HepG2 (cell line): ENCODE results near the gene HNRNPUL1. TPM values are rescaled to one million over a fixed set of nuclear protein-coding genes. Genes with fewer than 3 reads are reported as not detected.
A peak's percentile ranks its signal among the peaks of the same experiment; 100 is the strongest.

Experiments
- CBX5 ChIP-seq: sonication (generic); formaldehyde crosslinking; IDR thresholded peaks from 2 replicates; pipeline ENCODE4 v1.4.0; 2020; ENCODE audit warnings: missing genetic modification reagents, borderline replicate concordance
- FOXA1 ChIP-seq, 2 experiments: fragments of 450-650 bp in 1 of 2; sonication (generic) in 1 of 2; formaldehyde crosslinking in 1 of 2; IDR thresholded peaks; 2 replicates each; pipeline versions ENCODE4 v1.4.0 to v1.6.1; 2016 to 2020; ENCODE audit warnings: missing genetic modification reagents in 1 of 2
- FOXO1 ChIP-seq: sonication (generic); formaldehyde crosslinking; IDR thresholded peaks from 2 replicates; pipeline ENCODE4 v1.4.0; 2020; ENCODE audit warnings: missing genetic modification reagents
- MXI1 ChIP-seq: IDR thresholded peaks from 3 replicates; pipeline ENCODE4 v1.6.1; 2012; ENCODE audit warnings: low read depth, low read length, inconsistent platforms, borderline replicate concordance
- NR1H2 ChIP-seq: sonication (generic); formaldehyde crosslinking; IDR thresholded peaks from 2 replicates; pipeline ENCODE4 v1.8.1; 2022; ENCODE audit warnings: low read depth, missing genetic modification reagents, borderline replicate concordance
- NR3C1 ChIP-seq: sonication (generic); formaldehyde crosslinking; IDR thresholded peaks from 2 replicates; pipeline ENCODE4 v1.4.0; 2020; ENCODE audit warnings: missing genetic modification reagents
- TAF15 ChIP-seq: fragments of 200-400 bp; formaldehyde crosslinking; IDR thresholded peaks from one replicate; pipeline ENCODE4 v1.6.1; 2018; ENCODE audit warnings: mild to moderate bottlenecking, low read depth, low read length; ENCODE audit not compliant: poor library complexity, severe bottlenecking
- TCF7 ChIP-seq: sonication (generic); IDR thresholded peaks from 2 replicates; pipeline ENCODE4 v1.6.1; 2016; ENCODE audit warnings: antibody characterized with exemption, low read depth
- YY1 ChIP-seq: IDR thresholded peaks from 2 replicates; pipeline ENCODE4 v1.6.1; 2011; ENCODE audit warnings: low read length, low read depth, moderate library complexity, mild to moderate bottlenecking; ENCODE audit not compliant: insufficient read depth, insufficient replicate concordance
- ZBTB20 ChIP-seq: sonication (generic); formaldehyde crosslinking; IDR thresholded peaks from 2 replicates; pipeline ENCODE4 v1.8.1; 2023; ENCODE audit warnings: missing genetic modification reagents, low read depth, mild to moderate bottlenecking, borderline replicate concordance
- ZFX ChIP-seq: sonication (generic); formaldehyde crosslinking; IDR thresholded peaks from 2 replicates; pipeline ENCODE4 v1.4.0; 2020; ENCODE audit warnings: mild to moderate bottlenecking, low read depth, missing genetic modification reagents, moderate library complexity
- ZNF678 ChIP-seq: sonication (generic); formaldehyde crosslinking; IDR thresholded peaks from 2 replicates; pipeline ENCODE4 v1.4.0; 2020; ENCODE audit warnings: mild to moderate bottlenecking, missing genetic modification reagents
- ZNF781 ChIP-seq: sonication (generic); formaldehyde crosslinking; IDR thresholded peaks from 2 replicates; pipeline ENCODE4 v1.5.1; 2020; ENCODE audit warnings: borderline replicate concordance, mild to moderate bottlenecking, missing genetic modification reagents; ENCODE audit errors: not compliant biosample characterization
- polyA plus RNA-seq, 8 experiments: library from polyadenylated mRNA; depleted of rRNA in 3 of 8; stranded (reverse) in 7 of 8; unstranded in 1 of 8; fragments of >200 nt; fragmentation: Illumina TruSeq in 4 of 8; extraction: Trizol in 4 of 8; gene quantifications; 2 replicates each; pipeline versions ENCODE4 v1.2.1 to v1.2.3, GENCODE V29; 2011 to 2016; ENCODE audit warnings: low read depth in 4 of 8, missing spikeins in 1 of 8, mixed read lengths in 1 of 8; ENCODE audit not compliant: insufficient read depth in 1 of 8
- total RNA-seq, 5 experiments: library from RNA; depleted of rRNA; stranded (reverse); fragments of >200 nt; fragmentation: Illumina TruSeq; extraction: Trizol; gene quantifications; 2 replicates each; pipeline ENCODE4 v1.2.3, GENCODE V29; 2016; ENCODE audit warnings: low read depth in 1 of 5
- TF ChIP-seq, protein P1 (sequence below): sonication (generic); formaldehyde crosslinking; conservative IDR thresholded peaks from 2 replicates; pipeline ENCODE4 v1.8.0; 2022; ENCODE audit warnings: mild to moderate bottlenecking, moderate library complexity, missing genetic modification reagents
- TF ChIP-seq, protein P2 (sequence below): sonication (generic); formaldehyde crosslinking; conservative IDR thresholded peaks from 2 replicates; pipeline ENCODE4 v1.4.0; 2020; ENCODE audit warnings: mild to moderate bottlenecking, missing genetic modification reagents, moderate library complexity
- TF ChIP-seq, protein P3 (sequence below): sonication (generic); formaldehyde crosslinking; IDR thresholded peaks from 2 replicates; pipeline ENCODE4 v1.4.0; 2020; ENCODE audit warnings: missing genetic modification reagents
- TF ChIP-seq, protein P4 (sequence below): sonication (generic); formaldehyde crosslinking; IDR thresholded peaks from 2 replicates; pipeline ENCODE4 v1.8.0; 2022; ENCODE audit warnings: missing genetic modification reagents, mild to moderate bottlenecking, inconsistent platforms, borderline replicate concordance
- TF ChIP-seq, protein P5 (sequence below): sonication (generic); formaldehyde crosslinking; IDR thresholded peaks from 2 replicates; pipeline ENCODE4 v1.8.1; 2023; ENCODE audit warnings: mild to moderate bottlenecking, missing genetic modification reagents

The HNRNPUL1 gene
- total and polyA plus RNA-seq, 2 of the 13 experiments (the other 11 are each of a cell fraction or from before 2014, with no cell fraction given), result 30.9 to 81.7 TPM

DNA sequence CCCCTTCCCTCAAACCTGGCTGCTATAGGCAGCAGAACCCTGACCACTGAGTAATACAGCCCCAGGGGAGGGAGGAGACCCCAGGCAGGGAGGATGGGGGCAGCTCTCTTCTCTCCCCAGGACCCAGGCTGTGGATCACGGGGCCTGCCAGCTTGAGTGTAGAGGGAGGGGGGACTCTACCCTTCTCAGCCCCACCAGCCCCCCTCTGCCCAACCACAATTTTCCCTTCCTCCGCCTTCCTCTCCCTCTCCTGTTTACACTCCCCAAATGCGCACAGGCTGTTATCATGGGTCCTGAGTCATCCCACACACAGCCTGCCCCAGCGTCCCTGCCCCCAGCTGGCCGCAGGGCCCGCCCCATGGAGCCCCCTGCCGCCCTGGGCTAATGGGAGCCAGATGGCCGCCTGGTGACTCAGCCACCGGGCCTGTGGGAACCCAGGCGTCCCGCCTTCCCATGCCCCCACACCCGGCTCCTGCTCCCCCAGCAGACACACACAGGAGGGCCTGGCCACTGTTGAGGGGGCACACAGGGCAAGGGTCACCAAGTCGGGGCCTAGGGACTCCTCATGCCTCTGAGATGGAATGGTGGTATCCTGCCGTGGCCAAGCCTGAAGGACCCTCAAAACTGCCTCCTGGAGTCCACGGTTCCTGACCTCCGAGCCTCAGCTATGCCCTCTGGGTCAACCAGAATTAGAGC lies 59.4 kb downstream of the HNRNPUL1 start (continued):
- TF ChIP-seq YY1 (peak; percentile 70), ZBTB20 (CRISPR knock-in tag) (0 out of 2 replicates have a peak, but pooled peaks have one; percentile 17), ZNF781 (CRISPR knock-in tag) (no peak), CBX5 (CRISPR knock-in tag) (0 out of 2 replicates have a peak, but pooled peaks have one; percentile 16), NR1H2 (no peak), ZFX (peak; percentile 35; the same call in 1 of the 2 replicates), FOXO1 (CRISPR knock-in tag) (peak; percentile 87), NR3C1 (no peak), TCF7 (0 out of 2 replicates have a peak, but pooled peaks have one; percentile 11), TAF15 (no peak), ZNF678 (CRISPR knock-in tag) (no peak), FOXA1 (IDR thresholded peaks at IDR 0.05) (peak; percentile 57; the same call in 1 of the 2 replicates), FOXA1 (CRISPR knock-in tag; IDR thresholded peaks at IDR 0.05) (peak; percentile 92), MXI1 (peak; percentile 76; the same call in 1 of the 3 replicates)
- TF ChIP-seq, protein P1, sequence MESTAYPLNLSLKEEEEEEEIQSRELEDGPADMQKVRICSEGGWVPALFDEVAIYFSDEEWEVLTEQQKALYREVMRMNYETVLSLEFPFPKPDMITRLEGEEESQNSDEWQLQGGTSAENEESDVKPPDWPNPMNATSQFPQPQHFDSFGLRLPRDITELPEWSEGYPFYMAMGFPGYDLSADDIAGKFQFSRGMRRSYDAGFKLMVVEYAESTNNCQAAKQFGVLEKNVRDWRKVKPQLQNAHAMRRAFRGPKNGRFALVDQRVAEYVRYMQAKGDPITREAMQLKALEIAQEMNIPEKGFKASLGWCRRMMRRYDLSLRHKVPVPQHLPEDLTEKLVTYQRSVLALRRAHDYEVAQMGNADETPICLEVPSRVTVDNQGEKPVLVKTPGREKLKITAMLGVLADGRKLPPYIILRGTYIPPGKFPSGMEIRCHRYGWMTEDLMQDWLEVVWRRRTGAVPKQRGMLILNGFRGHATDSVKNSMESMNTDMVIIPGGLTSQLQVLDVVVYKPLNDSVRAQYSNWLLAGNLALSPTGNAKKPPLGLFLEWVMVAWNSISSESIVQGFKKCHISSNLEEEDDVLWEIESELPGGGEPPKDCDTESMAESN (CRISPR knock-in tag), result 0 out of 2 replicates have a peak, but pooled peaks have one; percentile 57
- TF ChIP-seq, protein P2, sequence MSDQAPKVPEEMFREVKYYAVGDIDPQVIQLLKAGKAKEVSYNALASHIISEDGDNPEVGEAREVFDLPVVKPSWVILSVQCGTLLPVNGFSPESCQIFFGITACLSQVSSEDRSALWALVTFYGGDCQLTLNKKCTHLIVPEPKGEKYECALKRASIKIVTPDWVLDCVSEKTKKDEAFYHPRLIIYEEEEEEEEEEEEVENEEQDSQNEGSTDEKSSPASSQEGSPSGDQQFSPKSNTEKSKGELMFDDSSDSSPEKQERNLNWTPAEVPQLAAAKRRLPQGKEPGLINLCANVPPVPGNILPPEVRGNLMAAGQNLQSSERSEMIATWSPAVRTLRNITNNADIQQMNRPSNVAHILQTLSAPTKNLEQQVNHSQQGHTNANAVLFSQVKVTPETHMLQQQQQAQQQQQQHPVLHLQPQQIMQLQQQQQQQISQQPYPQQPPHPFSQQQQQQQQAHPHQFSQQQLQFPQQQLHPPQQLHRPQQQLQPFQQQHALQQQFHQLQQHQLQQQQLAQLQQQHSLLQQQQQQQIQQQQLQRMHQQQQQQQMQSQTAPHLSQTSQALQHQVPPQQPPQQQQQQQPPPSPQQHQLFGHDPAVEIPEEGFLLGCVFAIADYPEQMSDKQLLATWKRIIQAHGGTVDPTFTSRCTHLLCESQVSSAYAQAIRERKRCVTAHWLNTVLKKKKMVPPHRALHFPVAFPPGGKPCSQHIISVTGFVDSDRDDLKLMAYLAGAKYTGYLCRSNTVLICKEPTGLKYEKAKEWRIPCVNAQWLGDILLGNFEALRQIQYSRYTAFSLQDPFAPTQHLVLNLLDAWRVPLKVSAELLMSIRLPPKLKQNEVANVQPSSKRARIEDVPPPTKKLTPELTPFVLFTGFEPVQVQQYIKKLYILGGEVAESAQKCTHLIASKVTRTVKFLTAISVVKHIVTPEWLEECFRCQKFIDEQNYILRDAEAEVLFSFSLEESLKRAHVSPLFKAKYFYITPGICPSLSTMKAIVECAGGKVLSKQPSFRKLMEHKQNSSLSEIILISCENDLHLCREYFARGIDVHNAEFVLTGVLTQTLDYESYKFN (CRISPR knock-in tag), result peak; percentile 53
- TF ChIP-seq, protein P3, sequence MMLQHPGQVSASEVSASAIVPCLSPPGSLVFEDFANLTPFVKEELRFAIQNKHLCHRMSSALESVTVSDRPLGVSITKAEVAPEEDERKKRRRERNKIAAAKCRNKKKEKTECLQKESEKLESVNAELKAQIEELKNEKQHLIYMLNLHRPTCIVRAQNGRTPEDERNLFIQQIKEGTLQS (CRISPR knock-in tag), result peak; percentile 88
- TF ChIP-seq, protein P4, sequence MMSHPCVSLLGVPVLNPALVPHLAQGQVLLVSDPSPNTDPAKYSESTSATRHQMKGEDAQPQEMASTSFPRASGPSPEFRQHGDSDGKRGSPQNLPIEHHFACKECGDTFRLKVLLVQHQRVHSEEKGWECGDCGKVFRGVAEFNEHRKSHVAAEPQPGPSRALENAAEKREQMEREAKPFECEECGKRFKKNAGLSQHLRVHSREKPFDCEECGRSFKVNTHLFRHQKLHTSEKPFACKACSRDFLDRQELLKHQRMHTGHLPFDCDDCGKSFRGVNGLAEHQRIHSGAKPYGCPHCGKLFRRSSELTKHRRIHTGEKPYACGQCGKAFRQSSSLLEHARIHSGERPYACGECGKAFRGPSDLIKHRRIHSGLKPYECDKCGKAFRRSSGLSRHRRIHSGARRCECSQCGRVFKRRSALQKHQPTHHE (CRISPR knock-in tag), result no peak
- TF ChIP-seq, protein P5, sequence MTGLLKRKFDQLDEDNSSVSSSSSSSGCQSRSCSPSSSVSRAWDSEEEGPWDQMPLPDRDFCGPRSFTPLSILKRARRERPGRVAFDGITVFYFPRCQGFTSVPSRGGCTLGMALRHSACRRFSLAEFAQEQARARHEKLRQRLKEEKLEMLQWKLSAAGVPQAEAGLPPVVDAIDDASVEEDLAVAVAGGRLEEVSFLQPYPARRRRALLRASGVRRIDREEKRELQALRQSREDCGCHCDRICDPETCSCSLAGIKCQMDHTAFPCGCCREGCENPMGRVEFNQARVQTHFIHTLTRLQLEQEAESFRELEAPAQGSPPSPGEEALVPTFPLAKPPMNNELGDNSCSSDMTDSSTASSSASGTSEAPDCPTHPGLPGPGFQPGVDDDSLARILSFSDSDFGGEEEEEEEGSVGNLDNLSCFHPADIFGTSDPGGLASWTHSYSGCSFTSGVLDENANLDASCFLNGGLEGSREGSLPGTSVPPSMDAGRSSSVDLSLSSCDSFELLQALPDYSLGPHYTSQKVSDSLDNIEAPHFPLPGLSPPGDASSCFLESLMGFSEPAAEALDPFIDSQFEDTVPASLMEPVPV (CRISPR knock-in tag), result 0 out of 2 replicates have a peak, but pooled peaks have one; percentile 28
